K562 (cell line): ENCODE results near the gene EIF5. TPM values are rescaled to one million over a fixed set of nuclear protein-coding genes. Genes with fewer than 3 reads are reported as not detected.

ENCODE experiments used
- CHD1 ChIP-seq: fragments of 200-600 bp; sonication (generic); IDR thresholded peaks from one replicate; pipeline ENCODE4 v1.6.1; 2012; ENCODE audit warnings: mild to moderate bottlenecking, moderate library complexity, low read length, inconsistent platforms
- GATAD2B ChIP-seq: fragments of 450-650 bp; IDR thresholded peaks from 2 replicates; pipeline ENCODE4 v1.6.1; 2017; ENCODE audit warnings: mild to moderate bottlenecking, borderline replicate concordance
- HNRNPUL1 ChIP-seq: fragments of 200-400 bp; formaldehyde crosslinking; IDR thresholded peaks from 2 replicates; pipeline ENCODE4 v1.6.1; 2017; ENCODE audit warnings: low read length
- NR3C1 ChIP-seq: sonication (generic); formaldehyde crosslinking; IDR thresholded peaks from 2 replicates; pipeline ENCODE4 v1.8.1; 2022; ENCODE audit warnings: missing genetic modification reagents
- PBX2 ChIP-seq, 2 experiments: IDR thresholded peaks in 1 of 2; conservative IDR thresholded peaks in 1 of 2; 2 replicates each; pipeline ENCODE4 v1.6.1; 2016; ENCODE audit warnings: low read depth in 2 of 2, mild to moderate bottlenecking in 1 of 2, missing compliant biosample characterization in 1 of 2, missing genetic modification characterization in 1 of 2, moderate library complexity in 1 of 2
- SETDB1 ChIP-seq: IDR thresholded peaks from one replicate; pipeline ENCODE4 v1.6.1; 2012; ENCODE audit warnings: low read length, control low read depth, inconsistent platforms
- SMARCA4 ChIP-seq: fragments of 450-650 bp; IDR thresholded peaks from 2 replicates; pipeline ENCODE4 v1.6.1; 2016
- SMARCA5 ChIP-seq: fragments of 450-650 bp; IDR thresholded peaks from 2 replicates; pipeline ENCODE4 v1.6.1; 2016
- TFAM ChIP-seq: fragments of 250-450 bp; sonication (Bioruptor Pico); conservative IDR thresholded peaks from 2 replicates; pipeline ENCODE4 v1.5.0; 2021; ENCODE audit warnings: mild to moderate bottlenecking, moderate library complexity
- ZKSCAN1 ChIP-seq: fragments of 150-350 bp; IDR thresholded peaks from 2 replicates; pipeline ENCODE4 v1.6.1; 2016; ENCODE audit warnings: low read depth, low read length
- ZNF407 ChIP-seq: fragments of 450-650 bp; IDR thresholded peaks from 2 replicates; pipeline ENCODE4 v1.6.1; 2016; ENCODE audit warnings: low read depth
- ZNF551 ChIP-seq: fragments of 250-450 bp; sonication (Bioruptor Pico); IDR thresholded peaks from 2 replicates; pipeline ENCODE4 v1.5.0; 2021; ENCODE audit warnings: mild to moderate bottlenecking, moderate library complexity
- polyA plus RNA-seq, 8 experiments: library from polyadenylated mRNA; depleted of rRNA in 4 of 8; stranded (reverse) in 5 of 8; unstranded in 3 of 8; fragments of >200 nt; fragmentation: Nextera tagmentation in 2 of 8; fragmentation: Illumina TruSeq in 1 of 8; extraction: Ambion mirVana in 2 of 8; extraction: Trizol in 1 of 8; gene quantifications; 2 replicates each; pipeline versions ENCODE4 v1.2.1 to v1.2.3, GENCODE V29; 2011 to 2014; ENCODE audit warnings: inconsistent platforms in 1 of 8, missing spikeins in 1 of 8
- total RNA-seq, 7 experiments: library from RNA; depleted of rRNA in 6 of 7; stranded (reverse); fragments of >200 nt in 6 of 7; fragmentation: Illumina TruSeq in 2 of 7; extraction: Trizol in 2 of 7; gene quantifications; 2 replicates each; pipeline versions ENCODE4 v1.2.1 to v1.2.3, GENCODE V29; 2011 to 2021; ENCODE audit warnings: low replicate concordance in 1 of 7
- TF ChIP-seq, protein P1 (sequence below): fragments of 450-650 bp; IDR thresholded peaks from 2 replicates; pipeline ENCODE4 v1.6.1; 2017; ENCODE audit warnings: antibody characterized with exemption, mild to moderate bottlenecking

The EIF5 gene
- total and polyA plus RNA-seq, 9 of the 15 experiments (the other 6 are each of a cell fraction or from before 2014, with no cell fraction given) = 92.7 to 442 (median 190) TPM

- TF ChIP-seq PBX2 (CRISPR knock-in tag; IDR thresholded peaks at IDR 0.05; ENCODE audit: low read depth) = no peak
- TF ChIP-seq PBX2 (tag; conservative IDR thresholded peaks at IDR 0.05; ENCODE audit: low read depth) = no peak
- TF ChIP-seq SMARCA4 = no peak
- TF ChIP-seq TFAM (CRISPR knock-in tag) = no peak
- no peak for TF ChIP-seq CHD1
- no peak for TF ChIP-seq ZNF551 (CRISPR knock-in tag)
- no peak for TF ChIP-seq SMARCA5
- no peak for TF ChIP-seq ZNF407
- TF ChIP-seq, protein P1, sequence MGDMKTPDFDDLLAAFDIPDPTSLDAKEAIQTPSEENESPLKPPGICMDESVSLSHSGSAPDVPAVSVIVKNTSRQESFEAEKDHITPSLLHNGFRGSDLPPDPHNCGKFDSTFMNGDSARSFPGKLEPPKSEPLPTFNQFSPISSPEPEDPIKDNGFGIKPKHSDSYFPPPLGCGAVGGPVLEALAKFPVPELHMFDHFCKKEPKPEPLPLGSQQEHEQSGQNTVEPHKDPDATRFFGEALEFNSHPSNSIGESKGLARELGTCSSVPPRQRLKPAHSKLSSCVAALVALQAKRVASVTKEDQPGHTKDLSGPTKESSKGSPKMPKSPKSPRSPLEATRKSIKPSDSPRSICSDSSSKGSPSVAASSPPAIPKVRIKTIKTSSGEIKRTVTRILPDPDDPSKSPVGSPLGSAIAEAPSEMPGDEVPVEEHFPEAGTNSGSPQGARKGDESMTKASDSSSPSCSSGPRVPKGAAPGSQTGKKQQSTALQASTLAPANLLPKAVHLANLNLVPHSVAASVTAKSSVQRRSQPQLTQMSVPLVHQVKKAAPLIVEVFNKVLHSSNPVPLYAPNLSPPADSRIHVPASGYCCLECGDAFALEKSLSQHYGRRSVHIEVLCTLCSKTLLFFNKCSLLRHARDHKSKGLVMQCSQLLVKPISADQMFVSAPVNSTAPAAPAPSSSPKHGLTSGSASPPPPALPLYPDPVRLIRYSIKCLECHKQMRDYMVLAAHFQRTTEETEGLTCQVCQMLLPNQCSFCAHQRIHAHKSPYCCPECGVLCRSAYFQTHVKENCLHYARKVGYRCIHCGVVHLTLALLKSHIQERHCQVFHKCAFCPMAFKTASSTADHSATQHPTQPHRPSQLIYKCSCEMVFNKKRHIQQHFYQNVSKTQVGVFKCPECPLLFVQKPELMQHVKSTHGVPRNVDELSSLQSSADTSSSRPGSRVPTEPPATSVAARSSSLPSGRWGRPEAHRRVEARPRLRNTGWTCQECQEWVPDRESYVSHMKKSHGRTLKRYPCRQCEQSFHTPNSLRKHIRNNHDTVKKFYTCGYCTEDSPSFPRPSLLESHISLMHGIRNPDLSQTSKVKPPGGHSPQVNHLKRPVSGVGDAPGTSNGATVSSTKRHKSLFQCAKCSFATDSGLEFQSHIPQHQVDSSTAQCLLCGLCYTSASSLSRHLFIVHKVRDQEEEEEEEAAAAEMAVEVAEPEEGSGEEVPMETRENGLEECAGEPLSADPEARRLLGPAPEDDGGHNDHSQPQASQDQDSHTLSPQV = no peak
- TF ChIP-seq GATAD2B = no peak
- TF ChIP-seq HNRNPUL1 = no peak
- TF ChIP-seq NR3C1 = no peak
- no peak for TF ChIP-seq ZKSCAN1
- no peak for TF ChIP-seq SETDB1
These were observed 51.3 kb downstream of the EIF5 start, which contains the start of gene MARK3 (continued) for GRCh38 chr14:103385152-103385928.
